Measurements from ENCODE around the gene QRICH2.
"Not testable (repeated sequence)": the region's sequence is repeated elsewhere in the genome, so short reads cannot be mapped to it uniquely, and the experiment has no call there.

QRICH2 gene

DNA sequence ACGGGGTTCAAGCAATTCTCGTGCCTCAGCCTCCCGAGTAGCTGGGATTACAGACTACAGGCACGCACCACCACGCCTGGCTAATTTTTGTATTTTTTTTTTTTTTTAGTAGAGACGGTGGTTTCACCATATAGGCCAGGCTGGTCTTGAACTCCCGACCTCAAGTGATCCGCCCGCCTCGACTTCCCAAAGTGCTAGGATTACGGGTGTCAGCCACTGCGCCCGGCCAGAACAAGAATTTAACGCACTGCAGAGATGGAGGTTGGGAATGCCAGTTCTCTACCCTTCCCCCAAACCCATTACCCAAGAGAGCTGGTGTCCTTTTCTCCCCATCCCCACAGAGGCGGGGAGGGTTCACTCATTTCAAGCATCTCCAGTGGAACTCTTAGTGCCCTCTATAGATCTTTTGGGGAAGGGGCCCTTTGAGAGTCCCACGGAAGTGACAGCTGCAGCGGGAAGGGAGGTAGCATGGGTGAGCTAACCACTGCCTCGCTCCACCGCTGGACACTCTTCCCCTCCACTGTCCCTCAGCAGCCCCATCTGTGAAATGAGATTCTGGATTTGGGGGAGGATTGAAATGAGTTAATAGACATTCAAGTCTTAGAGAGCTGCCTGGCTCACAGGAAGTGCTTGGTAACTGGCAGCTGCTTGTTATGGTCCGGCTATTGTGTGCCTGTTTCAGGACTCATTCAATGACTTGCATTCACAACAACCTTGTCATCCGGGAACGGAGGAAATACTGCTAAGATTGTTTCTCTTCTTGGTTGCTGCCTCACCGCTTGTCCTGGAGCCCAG, 46.5 kb downstream of the QRICH2 start:
- TF ChIP-seq, protein P1, sequence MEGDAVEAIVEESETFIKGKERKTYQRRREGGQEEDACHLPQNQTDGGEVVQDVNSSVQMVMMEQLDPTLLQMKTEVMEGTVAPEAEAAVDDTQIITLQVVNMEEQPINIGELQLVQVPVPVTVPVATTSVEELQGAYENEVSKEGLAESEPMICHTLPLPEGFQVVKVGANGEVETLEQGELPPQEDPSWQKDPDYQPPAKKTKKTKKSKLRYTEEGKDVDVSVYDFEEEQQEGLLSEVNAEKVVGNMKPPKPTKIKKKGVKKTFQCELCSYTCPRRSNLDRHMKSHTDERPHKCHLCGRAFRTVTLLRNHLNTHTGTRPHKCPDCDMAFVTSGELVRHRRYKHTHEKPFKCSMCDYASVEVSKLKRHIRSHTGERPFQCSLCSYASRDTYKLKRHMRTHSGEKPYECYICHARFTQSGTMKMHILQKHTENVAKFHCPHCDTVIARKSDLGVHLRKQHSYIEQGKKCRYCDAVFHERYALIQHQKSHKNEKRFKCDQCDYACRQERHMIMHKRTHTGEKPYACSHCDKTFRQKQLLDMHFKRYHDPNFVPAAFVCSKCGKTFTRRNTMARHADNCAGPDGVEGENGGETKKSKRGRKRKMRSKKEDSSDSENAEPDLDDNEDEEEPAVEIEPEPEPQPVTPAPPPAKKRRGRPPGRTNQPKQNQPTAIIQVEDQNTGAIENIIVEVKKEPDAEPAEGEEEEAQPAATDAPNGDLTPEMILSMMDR (IDR thresholded peaks at IDR 0.05; ENCODE audit: low read depth, low read length) = no peak
- DNase-seq = no peak
- no peaks in the 10 kb centered on the region for H3K4me1 ChIP-seq

DNA sequence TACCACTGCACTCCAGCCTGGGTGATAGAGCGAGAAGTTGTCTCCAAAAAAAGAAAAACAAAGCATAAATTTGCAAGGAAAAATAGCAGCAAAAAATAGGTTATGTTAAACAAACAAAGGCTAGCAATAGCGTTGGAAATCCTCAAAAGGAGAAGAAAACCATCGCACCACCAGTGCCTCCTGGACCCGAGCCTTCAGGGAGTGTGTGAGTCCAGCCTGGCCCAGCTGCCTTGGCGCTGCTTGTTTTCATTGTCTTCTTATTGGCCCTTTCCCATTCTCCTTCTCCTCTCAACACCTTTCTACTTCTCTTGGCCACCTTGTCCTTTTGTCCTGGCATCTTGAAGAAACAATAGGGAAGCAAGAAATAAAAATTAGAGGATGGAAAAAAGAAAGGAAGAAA, 47.4 kb downstream of the QRICH2 start:
- no peaks in the 10 kb centered on the region for H3K4me1 ChIP-seq
- DNase-seq = no peak
- TF ChIP-seq, protein P1 (IDR thresholded peaks at IDR 0.05; ENCODE audit: low read depth, low read length) = no peak
- no peaks in the 10 kb centered on the region for H3K9me3 ChIP-seq
- no peaks in the 10 kb centered on the region for H3K36me3 ChIP-seq
- no peaks in the 10 kb centered on the region for H3K27me3 ChIP-seq
- no peak overlapping the region for H3K4me3 ChIP-seq (ENCODE audit: low read depth, low read length)

More for the DNA sequence above, 46.5 kb downstream of the QRICH2 start:
- Histone ChIP-seq H3K27me3 (no peaks in the 10 kb centered on the region), H3K36me3 (no peaks in the 10 kb centered on the region), H3K4me3 (ENCODE audit: low read depth, low read length) (no peak overlapping the region), H3K9me3 (no peaks in the 10 kb centered on the region)

DNA sequence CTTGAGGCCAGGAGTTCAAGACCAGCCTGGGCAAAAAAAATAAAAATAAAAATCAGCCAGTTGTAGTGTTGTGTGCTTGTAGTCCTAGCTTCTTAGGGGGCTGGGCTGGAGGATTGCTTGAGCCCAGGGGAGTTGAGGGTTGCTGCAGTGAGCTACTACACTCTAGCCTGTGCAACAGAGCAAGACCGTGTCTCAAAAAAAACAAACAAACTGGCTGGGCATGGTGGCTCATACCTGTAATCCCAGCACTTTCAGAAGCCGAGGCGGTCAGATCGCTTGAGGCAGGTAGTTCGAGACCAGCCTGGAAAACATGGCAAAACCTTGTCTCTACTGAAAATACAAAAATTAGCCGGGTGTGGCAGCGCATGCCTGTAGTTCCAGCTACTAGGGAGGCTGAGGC, 47.9 kb downstream of the QRICH2 start:
- Histone ChIP-seq H3K4me3 (ENCODE audit: low read depth, low read length) (no peak overlapping the region), H3K36me3 (no peaks in the 10 kb centered on the region), H3K27me3 (no peaks in the 10 kb centered on the region), H3K9me3 (no peaks in the 10 kb centered on the region), H3K4me1 (no peaks in the 10 kb centered on the region)
- no peak for DNase-seq
- TF ChIP-seq, protein P1 (IDR thresholded peaks at IDR 0.05; ENCODE audit: low read depth, low read length) = no peak

DNA sequence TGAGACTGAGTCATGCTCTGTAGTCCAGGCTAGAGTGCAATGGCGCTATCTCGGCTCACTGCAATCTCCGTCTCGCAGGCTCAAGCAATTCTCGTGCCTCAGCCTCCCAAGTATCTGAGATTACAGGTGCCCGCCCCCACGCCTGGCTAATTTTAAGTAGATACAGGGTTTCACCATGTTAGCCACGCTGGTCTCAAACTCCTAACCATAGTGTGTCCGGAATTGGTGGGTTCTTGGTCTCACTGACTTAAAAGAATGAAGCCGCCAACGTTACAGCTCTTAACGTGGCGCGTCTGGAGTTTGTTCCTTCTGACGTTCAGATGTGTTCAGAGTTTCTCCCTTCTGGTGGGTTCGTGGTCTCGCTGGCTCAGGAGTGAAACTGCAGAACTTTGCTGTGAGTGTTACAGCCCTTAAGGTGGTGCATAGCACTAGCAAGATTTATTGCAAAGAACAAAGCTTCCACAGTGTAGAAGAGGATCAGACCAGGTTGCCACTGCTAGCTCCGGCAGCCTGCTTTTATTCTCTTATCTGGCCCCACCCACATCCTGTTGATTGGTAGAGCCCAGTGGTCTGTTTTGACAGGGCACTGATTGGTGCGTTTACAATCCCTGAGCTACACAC, 51.5 kb downstream of the QRICH2 start:
- not testable (repeated sequence) for DNase-seq; H3K27me3 ChIP-seq; H3K4me3 ChIP-seq (ENCODE audit: low read depth, low read length); H3K9me3 ChIP-seq; H3K36me3 ChIP-seq; H3K4me1 ChIP-seq

DNA sequence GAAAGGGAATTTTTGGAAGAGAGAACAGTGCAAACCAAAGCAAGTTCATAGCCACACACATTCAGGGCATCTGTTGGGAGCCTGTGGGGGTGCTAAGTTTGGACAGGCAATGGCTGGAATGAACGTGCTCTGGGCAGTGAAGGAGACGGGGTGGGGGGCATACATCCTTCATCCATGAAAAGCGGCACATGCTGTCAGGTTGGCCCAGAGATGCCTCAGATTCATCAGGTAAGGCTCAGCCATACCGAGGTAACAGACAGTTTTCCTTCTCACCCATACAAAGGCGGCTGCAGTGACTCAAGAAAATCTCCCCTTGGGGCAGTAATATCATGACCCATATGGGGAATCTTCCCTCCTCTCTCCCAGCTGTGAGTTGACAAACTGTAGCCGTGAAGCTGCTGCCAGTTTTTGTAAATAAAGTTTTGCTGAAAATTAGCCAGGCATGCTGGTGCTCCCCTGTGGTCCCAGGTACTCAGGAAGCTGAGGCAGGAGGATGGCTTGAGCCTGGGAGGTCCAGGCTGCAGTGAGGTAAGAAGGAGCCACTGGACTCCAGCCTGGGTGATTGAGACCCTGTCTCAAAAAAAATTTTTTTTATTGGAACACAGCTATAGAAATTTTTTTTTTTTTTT, 52.2 kb downstream of the QRICH2 start:
- Histone ChIP-seq H3K9me3 (no peaks in the 10 kb centered on the region), H3K4me1 (no peaks in the 10 kb centered on the region), H3K4me3 (ENCODE audit: low read depth, low read length) (no peak overlapping the region), H3K27me3 (no peaks in the 10 kb centered on the region), H3K36me3 (no peaks in the 10 kb centered on the region)
- no peak for DNase-seq
- TF ChIP-seq, protein P1 (IDR thresholded peaks at IDR 0.05; ENCODE audit: low read depth, low read length) = no peak

DNA sequence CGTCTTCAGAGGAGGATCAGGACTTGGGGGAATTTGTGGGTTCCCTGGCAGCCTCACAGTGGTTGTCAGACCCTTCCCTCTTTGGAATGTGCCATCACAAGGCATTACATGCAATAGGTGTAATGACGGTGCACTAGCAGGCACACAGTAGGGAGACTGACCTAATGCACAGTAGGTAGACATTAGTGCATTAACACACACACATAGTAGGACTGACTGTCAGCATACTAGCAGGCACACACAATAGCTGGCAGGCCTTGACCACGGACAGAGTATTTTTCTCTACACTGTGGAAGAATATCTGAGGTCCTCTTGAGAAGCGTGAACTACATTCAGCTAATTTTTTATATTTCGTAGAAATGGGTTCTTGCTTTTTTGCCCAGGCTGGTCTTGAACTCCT, 53.8 kb downstream of the QRICH2 start:
- H3K27me3 ChIP-seq = no peaks in the 10 kb centered on the region
- DNase-seq = no peak
- H3K36me3 ChIP-seq = no peaks in the 10 kb centered on the region
- no peak overlapping the region for H3K4me3 ChIP-seq (ENCODE audit: low read depth, low read length)
- H3K4me1 ChIP-seq = no peaks in the 10 kb centered on the region
- TF ChIP-seq, protein P1 (IDR thresholded peaks at IDR 0.05; ENCODE audit: low read depth, low read length) = no peak
- H3K9me3 ChIP-seq = no peaks in the 10 kb centered on the region
